Endothelial cell (in vitro differentiated cells): ENCODE data around the gene SLC22A14. TPM values are rescaled to one million over a fixed set of nuclear protein-coding genes. Genes with fewer than 3 reads are reported as not detected.

ENCODE experiments used
- DNase-seq: peaks from one replicate; pipeline ENCODE4 v3.0.0; 2021; ENCODE audit warnings: low spot score
- H3K27ac Mint-ChIP-seq: one replicate; pipeline ENCODE4 v1.8.0; 2021; ENCODE audit warnings: mixed read lengths, inconsistent platforms; ENCODE audit not compliant: unreplicated experiment
- H3K27me3 Mint-ChIP-seq: one replicate; pipeline ENCODE4 v1.8.0; 2021; ENCODE audit warnings: mild to moderate bottlenecking, moderate library complexity, mixed read lengths, inconsistent platforms; ENCODE audit not compliant: unreplicated experiment
- H3K36me3 Mint-ChIP-seq: one replicate; pipeline ENCODE4 v1.8.0; 2021; ENCODE audit warnings: mild to moderate bottlenecking, low read depth, mixed read lengths, inconsistent platforms; ENCODE audit not compliant: unreplicated experiment
- H3K4me1 Mint-ChIP-seq: one replicate; pipeline ENCODE4 v1.8.0; 2021; ENCODE audit warnings: mild to moderate bottlenecking, mixed read lengths, inconsistent platforms; ENCODE audit not compliant: unreplicated experiment
- H3K4me3 Mint-ChIP-seq: one replicate; pipeline ENCODE4 v1.8.0; 2021; ENCODE audit warnings: mild to moderate bottlenecking, mixed read lengths, inconsistent platforms; ENCODE audit not compliant: unreplicated experiment
- H3K9me3 Mint-ChIP-seq: one replicate; pipeline ENCODE4 v1.8.0; 2021; ENCODE audit warnings: mixed read lengths, inconsistent platforms; ENCODE audit not compliant: unreplicated experiment
- CTCF ChIP-seq: fragments of 200-600 bp; sonication (generic); IDR thresholded peaks from one replicate; pipeline ENCODE4 v1.5.0; 2021; ENCODE audit warnings: antibody characterized with exemption; ENCODE audit not compliant: unreplicated experiment
- total RNA-seq: library from RNA; stranded (reverse); fragmentation: NEBNext Ultra II Directional; extraction: Animal tissue kit (Norgen Biotek cat#: 25700); gene quantifications from one replicate; pipeline ENCODE4 v1.2.1, GENCODE V29; 2021; ENCODE audit not compliant: unreplicated experiment

Gene SLC22A14
- total RNA-seq, 1 donor from 2014 or later = 0.36 TPM

GRCh38 chr3:38334142-38335055, 52.3 kb downstream of the SLC22A14 start:
- Mint-ChIP-seq H3K4me3 (no peak overlapping the region), H3K27ac (no peak overlapping the region), H3K36me3 (no peaks in the 10 kb centered on the region), H3K4me1 (no peaks in the 10 kb centered on the region), H3K27me3 (peaks cover 1% of the 10 kb centered on the region), H3K9me3 (no peaks in the 10 kb centered on the region)
- no peak for TF ChIP-seq CTCF
- DNase-seq = no peak

- no peak overlapping the region for H3K4me3 Mint-ChIP-seq
- TF ChIP-seq CTCF = no peak
- no peak overlapping the region for H3K27ac Mint-ChIP-seq
- no peaks in the 10 kb centered on the region for H3K4me1 Mint-ChIP-seq
- no peaks in the 10 kb centered on the region for H3K9me3 Mint-ChIP-seq
- DNase-seq = no peak
- no peaks in the 10 kb centered on the region for H3K36me3 Mint-ChIP-seq
- H3K27me3 Mint-ChIP-seq = peaks cover 1% of the 10 kb centered on the region
Measured at GRCh38 chr3:38335263-38335662, 53.2 kb downstream of the SLC22A14 start.

GRCh38 chr3:38337703-38338102, 55.6 kb downstream of the SLC22A14 start:
- peaks cover 1% of the 10 kb centered on the region for H3K27me3 Mint-ChIP-seq
- no peak overlapping the region for H3K4me3 Mint-ChIP-seq
- H3K36me3 Mint-ChIP-seq = no peaks in the 10 kb centered on the region
- no peaks in the 10 kb centered on the region for H3K4me1 Mint-ChIP-seq
- no peak for DNase-seq
- H3K9me3 Mint-ChIP-seq = no peaks in the 10 kb centered on the region
- no peak overlapping the region for H3K27ac Mint-ChIP-seq
- no peak for TF ChIP-seq CTCF

GRCh38 chr3:38343797-38344594, 61.9 kb downstream of the SLC22A14 start:
- no peak for DNase-seq
- Mint-ChIP-seq H3K4me1 (peaks cover 4% of the 10 kb centered on the region), H3K27me3 (peaks cover 2% of the 10 kb centered on the region), H3K27ac (no peak overlapping the region), H3K4me3 (no peak overlapping the region), H3K36me3 (peaks cover 5% of the 10 kb centered on the region), H3K9me3 (no peaks in the 10 kb centered on the region)
- TF ChIP-seq CTCF = no peak
